K562 (cell line): ENCODE results near the gene TUBD1. TPM values are rescaled to one million over a fixed set of nuclear protein-coding genes. Genes with fewer than 3 reads are reported as not detected.
A peak's percentile ranks its signal among the peaks of the same experiment; 100 is the strongest.

Source experiments
- microRNA counts: library from miRNA; unstranded; fragments of <30 nt; microRNA quantifications from one replicate; lab custom pipeline; 2016
- microRNA-seq: library from miRNA; unstranded; fragments of <30 nt; microRNA quantifications from one replicate; pipeline ENCODE4, GENCODE V29; 2018; ENCODE audit warnings: borderline microRNAs expressed
- polyA plus RNA-seq, 8 experiments: library from polyadenylated mRNA; depleted of rRNA in 4 of 8; stranded (reverse) in 5 of 8; unstranded in 3 of 8; fragments of >200 nt; fragmentation: Nextera tagmentation in 2 of 8; fragmentation: Illumina TruSeq in 1 of 8; extraction: Ambion mirVana in 2 of 8; extraction: Trizol in 1 of 8; gene quantifications; 2 replicates each; pipeline versions ENCODE4 v1.2.1 to v1.2.3, GENCODE V29; 2011 to 2014; ENCODE audit warnings: inconsistent platforms in 1 of 8, missing spikeins in 1 of 8
- small RNA-seq: library from RNA; depleted of rRNA; stranded (forward); fragments of <200 nt; gene quantifications from one replicate; pipeline ENCODE3, GENCODE V24; 2014
- total RNA-seq, 7 experiments: library from RNA; depleted of rRNA in 6 of 7; stranded (reverse); fragments of >200 nt in 6 of 7; fragmentation: Illumina TruSeq in 2 of 7; extraction: Trizol in 2 of 7; gene quantifications; 2 replicates each; pipeline versions ENCODE4 v1.2.1 to v1.2.3, GENCODE V29; 2011 to 2021; ENCODE audit warnings: low replicate concordance in 1 of 7

Gene TUBD1
- total and polyA plus RNA-seq, 9 of the 15 experiments (the other 6 are each of a cell fraction or from before 2014, with no cell fraction given): 10.8 to 35.3 (median 17.9) TPM

MicroRNAs encoded within 50 kb of the gene (microRNA counts, 767-probe panel; counts per million panel counts)
- 7,037 counts per million, percentile 97 among the panel's probes with 10 or more counts for microRNA hsa-miR-21-5p (lab: Ali Mortazavi, UCI)

Small RNA genes within 50 kb of the gene (microRNA-seq; reads per million reads assigned to microRNA genes)
- 60,379 reads per million, percentile 100 among the genes with 10 or more reads in this experiment for gene MIR21

Small RNA genes within 50 kb of the gene (small RNA-seq; reads per million reads assigned to genes)
- gene RNU6-450P (not detected), gene RPS29P21 (not detected)

Other genes with a start within 250 kb of the TUBD1 start
- gene PTRH2, start 185.5 kb downstream of the TUBD1 start, total RNA-seq (2014; rRNA removed): 81.0 and 92.0 TPM in 2 replicates
- gene PTRH2, start 185.5 kb downstream of the TUBD1 start, total RNA-seq (2014; rRNA removed; fragmentation: Illumina TruSeq; extraction: Trizol): 63.1 and 67.5 TPM in 2 replicates
- 50.0 and 57.3 TPM in 2 replicates for gene PTRH2, start 185.5 kb downstream of the TUBD1 start, total RNA-seq (2015; rRNA removed; fragmentation: Illumina TruSeq; extraction: Trizol)
- gene PTRH2, start 185.5 kb downstream of the TUBD1 start, total RNA-seq (2021): 53.1 and 62.8 TPM in 2 replicates
- 119 and 170 TPM in 2 replicates for gene PTRH2, start 185.5 kb downstream of the TUBD1 start, polyA plus RNA-seq (2011; rRNA removed)
- 110 and 128 TPM in 2 replicates for gene PTRH2, start 185.5 kb downstream of the TUBD1 start, polyA plus RNA-seq (2014; fragmentation: Illumina TruSeq; extraction: Trizol)
- gene PTRH2, start 185.5 kb downstream of the TUBD1 start, polyA plus RNA-seq (2014; fragmentation: Nextera tagmentation; extraction: Ambion mirVana): 100 to 1,000 TPM; 195 to 210 TPM
- gene PTRH2, start 185.5 kb downstream of the TUBD1 start, polyA plus RNA-seq (2014; rRNA removed): 126 and 138 TPM in 2 replicates
- gene VMP1, start 185.3 kb downstream of the TUBD1 start, total RNA-seq (2014; rRNA removed): 92.1 and 123 TPM in 2 replicates
- 186 and 216 TPM in 2 replicates for gene VMP1, start 185.3 kb downstream of the TUBD1 start, total RNA-seq (2014; rRNA removed; fragmentation: Illumina TruSeq; extraction: Trizol)
- 127 and 135 TPM in 2 replicates for gene VMP1, start 185.3 kb downstream of the TUBD1 start, total RNA-seq (2015; rRNA removed; fragmentation: Illumina TruSeq; extraction: Trizol)
- 151 and 155 TPM in 2 replicates for gene VMP1, start 185.3 kb downstream of the TUBD1 start, total RNA-seq (2021)
- 231 and 304 TPM in 2 replicates for gene VMP1, start 185.3 kb downstream of the TUBD1 start, polyA plus RNA-seq (2011; rRNA removed)
- gene VMP1, start 185.3 kb downstream of the TUBD1 start, polyA plus RNA-seq (2014; fragmentation: Illumina TruSeq; extraction: Trizol): 124 and 146 TPM in 2 replicates
- 100 to 1,000 TPM; 245 to 272 TPM for gene VMP1, start 185.3 kb downstream of the TUBD1 start, polyA plus RNA-seq (2014; fragmentation: Nextera tagmentation; extraction: Ambion mirVana)
- gene VMP1, start 185.3 kb downstream of the TUBD1 start, polyA plus RNA-seq (2014; rRNA removed): 143 and 148 TPM in 2 replicates
- 36.3 and 60.7 TPM in 2 replicates for gene RPS6KB1, start 178 bp upstream of the TUBD1 start, total RNA-seq (2014; rRNA removed)
- 38.5 and 43.6 TPM in 2 replicates for gene RPS6KB1, start 178 bp upstream of the TUBD1 start, total RNA-seq (2014; rRNA removed; fragmentation: Illumina TruSeq; extraction: Trizol)
- gene RPS6KB1, start 178 bp upstream of the TUBD1 start, total RNA-seq (2015; rRNA removed; fragmentation: Illumina TruSeq; extraction: Trizol): 32.7 and 33.2 TPM in 2 replicates
- 35.9 and 37.9 TPM in 2 replicates for gene RPS6KB1, start 178 bp upstream of the TUBD1 start, total RNA-seq (2021)
- gene RPS6KB1, start 178 bp upstream of the TUBD1 start, polyA plus RNA-seq (2011; rRNA removed): 28.2 and 35.1 TPM in 2 replicates
- 29.6 and 35.4 TPM in 2 replicates for gene RPS6KB1, start 178 bp upstream of the TUBD1 start, polyA plus RNA-seq (2014; fragmentation: Illumina TruSeq; extraction: Trizol)
- 1 to 10 TPM; 8.8 to 9.2 TPM for gene RPS6KB1, start 178 bp upstream of the TUBD1 start, polyA plus RNA-seq (2014; fragmentation: Nextera tagmentation; extraction: Ambion mirVana)
- gene RPS6KB1, start 178 bp upstream of the TUBD1 start, polyA plus RNA-seq (2014; rRNA removed): 29.2 and 45.8 TPM in 2 replicates
- gene RNFT1, start 71.8 kb upstream of the TUBD1 start, total RNA-seq (2014; rRNA removed): 15.3 and 15.8 TPM in 2 replicates
- gene RNFT1, start 71.8 kb upstream of the TUBD1 start, total RNA-seq (2014; rRNA removed; fragmentation: Illumina TruSeq; extraction: Trizol): 26.3 and 28.3 TPM in 2 replicates
- gene RNFT1, start 71.8 kb upstream of the TUBD1 start, total RNA-seq (2015; rRNA removed; fragmentation: Illumina TruSeq; extraction: Trizol): 17.6 and 18.3 TPM in 2 replicates
- 18.5 and 22.0 TPM in 2 replicates for gene RNFT1, start 71.8 kb upstream of the TUBD1 start, total RNA-seq (2021)
- gene RNFT1, start 71.8 kb upstream of the TUBD1 start, polyA plus RNA-seq (2011; rRNA removed): 27.3 and 34.8 TPM in 2 replicates
- gene RNFT1, start 71.8 kb upstream of the TUBD1 start, polyA plus RNA-seq (2014; fragmentation: Illumina TruSeq; extraction: Trizol): 21.3 and 23.5 TPM in 2 replicates
- 10 to 100 TPM; 58.5 to 61.3 TPM for gene RNFT1, start 71.8 kb upstream of the TUBD1 start, polyA plus RNA-seq (2014; fragmentation: Nextera tagmentation; extraction: Ambion mirVana)
- 16.7 and 20.6 TPM in 2 replicates for gene RNFT1, start 71.8 kb upstream of the TUBD1 start, polyA plus RNA-seq (2014; rRNA removed)
- 6.9 and 11.3 TPM in 2 replicates for gene HEATR6, start 186.0 kb upstream of the TUBD1 start, total RNA-seq (2014; rRNA removed)
- gene HEATR6, start 186.0 kb upstream of the TUBD1 start, total RNA-seq (2014; rRNA removed; fragmentation: Illumina TruSeq; extraction: Trizol): 11.4 and 12.1 TPM in 2 replicates
- gene HEATR6, start 186.0 kb upstream of the TUBD1 start, total RNA-seq (2015; rRNA removed; fragmentation: Illumina TruSeq; extraction: Trizol): 10.9 and 12.7 TPM in 2 replicates
- gene HEATR6, start 186.0 kb upstream of the TUBD1 start, total RNA-seq (2021): 12.9 and 13.5 TPM in 2 replicates
- 17.6 and 22.9 TPM in 2 replicates for gene HEATR6, start 186.0 kb upstream of the TUBD1 start, polyA plus RNA-seq (2011; rRNA removed)
- 14.5 and 15.4 TPM in 2 replicates for gene HEATR6, start 186.0 kb upstream of the TUBD1 start, polyA plus RNA-seq (2014; fragmentation: Illumina TruSeq; extraction: Trizol)
- gene HEATR6, start 186.0 kb upstream of the TUBD1 start, polyA plus RNA-seq (2014; fragmentation: Nextera tagmentation; extraction: Ambion mirVana): 1 to 10 TPM; 5.3 to 9.1 TPM
- 10.8 and 13.5 TPM in 2 replicates for gene HEATR6, start 186.0 kb upstream of the TUBD1 start, polyA plus RNA-seq (2014; rRNA removed)